Activated T-helper 1 cell treated with anti-CD3 and anti-CD28 coated beads, Interleukin-12 subunit alpha, Interleukin-12 subunit beta, Interleukin-2, Interleukin-4 antibody, amounts not matched to agents 30 ng/mL and 10 ng/mL and 1 ng/mL, durations not matched to agents 14 hours and 24 hours and 36 hours (primary cell): ENCODE results near the gene WT1. TPM values are rescaled to one million over a fixed set of nuclear protein-coding genes. Genes with fewer than 3 reads are reported as not detected.

Source experiments
- DNase-seq: peaks from one replicate; pipeline ENCODE4 v3.0.0; 2021; ENCODE audit warnings: low spot score
- H3K27ac Mint-ChIP-seq: one replicate; pipeline ENCODE4 v1.8.0; 2021; ENCODE audit warnings: mild to moderate bottlenecking, mixed read lengths
- H3K27me3 Mint-ChIP-seq: one replicate; pipeline ENCODE4 v1.8.0; 2022; ENCODE audit warnings: mild to moderate bottlenecking, moderate library complexity, mixed read lengths; ENCODE audit not compliant: insufficient read depth
- H3K36me3 Mint-ChIP-seq: one replicate; pipeline ENCODE4 v1.8.0; 2021; ENCODE audit warnings: low read depth, mixed read lengths
- H3K4me1 Mint-ChIP-seq: one replicate; pipeline ENCODE4 v1.8.0; 2021; ENCODE audit warnings: low read depth, mixed read lengths
- H3K4me3 Mint-ChIP-seq: one replicate; pipeline ENCODE4 v1.8.0; 2021; ENCODE audit warnings: mild to moderate bottlenecking, moderate library complexity, mixed read lengths
- H3K9me3 Mint-ChIP-seq: one replicate; pipeline ENCODE4 v1.8.0; 2021; ENCODE audit warnings: mixed read lengths
- intact Hi-C: fragments of 100-400 bp; cut with micrococcal nuclease; formaldehyde crosslinking; loops from one replicate; pipeline ENCODE4 v1.15.1; 2024
- total RNA-seq: library from RNA; stranded (reverse); gene quantifications from 2 replicates; pipeline ENCODE4 v1.2.3, GENCODE V29; 2022

The WT1 gene
- total RNA-seq, 1 donor from 2014 or later = not detected

GRCh38 chr11:32427616-32427934 is 7.8 kb downstream of the WT1 start:
- no peaks in the 10 kb centered on the region for H3K9me3 Mint-ChIP-seq
- no peak for DNase-seq

GRCh38 chr11:32426819-32427615 is 8.3 kb downstream of the WT1 start:
- intact Hi-C loops = no loop called here
- Mint-ChIP-seq H3K4me3 (no peak overlapping the region), H3K9me3 (no peaks in the 10 kb centered on the region)

More at GRCh38 chr11:32427616-32427934, 7.8 kb downstream of the WT1 start:
- H3K4me1 Mint-ChIP-seq = no peaks in the 10 kb centered on the region
- peaks cover 82% of the 10 kb centered on the region for H3K27me3 Mint-ChIP-seq
- intact Hi-C loops = no loop called here
- H3K36me3 Mint-ChIP-seq = no peaks in the 10 kb centered on the region
- H3K27ac Mint-ChIP-seq = no peak overlapping the region
- no peak overlapping the region for H3K4me3 Mint-ChIP-seq

GRCh38 chr11:32426192-32426591 is 9.1 kb downstream of the WT1 start:
- Mint-ChIP-seq H3K36me3 (no peaks in the 10 kb centered on the region), H3K27ac (no peak overlapping the region), H3K9me3 (no peaks in the 10 kb centered on the region), H3K4me3 (peak overlapping the region; percentile 39), H3K27me3 (peaks cover 81% of the 10 kb centered on the region), H3K4me1 (peaks cover 7% of the 10 kb centered on the region)
- no peak for DNase-seq
- intact Hi-C loops = no loop called here

More at GRCh38 chr11:32426819-32427615, 8.3 kb downstream of the WT1 start:
- Mint-ChIP-seq H3K27me3 (peaks cover 84% of the 10 kb centered on the region), H3K4me1 (no peaks in the 10 kb centered on the region), H3K36me3 (no peaks in the 10 kb centered on the region), H3K27ac (no peak overlapping the region)
- DNase-seq = no peak

DNA sequence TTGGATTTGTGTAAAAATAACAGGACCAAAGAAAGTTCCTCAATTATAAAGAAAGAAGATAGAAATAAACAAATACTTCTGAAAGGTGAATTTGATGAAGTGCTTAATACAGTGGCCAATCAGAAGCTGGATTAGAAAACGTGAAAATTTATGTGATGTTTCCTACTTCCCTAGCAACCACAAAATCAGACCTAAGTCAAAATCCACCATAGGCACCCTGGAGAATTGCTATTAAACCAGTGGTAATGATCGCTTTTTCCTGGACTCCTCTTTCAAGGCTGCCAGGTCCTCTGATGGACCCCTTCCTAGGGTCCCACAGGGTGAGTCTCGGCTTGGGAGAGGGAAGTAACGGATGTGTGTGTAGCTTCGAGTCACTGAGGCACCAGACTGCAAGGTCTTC is 9.6 kb downstream of the WT1 start:
- intact Hi-C loops = no loop called here
- Mint-ChIP-seq H3K4me3 (no peak overlapping the region), H3K9me3 (no peaks in the 10 kb centered on the region), H3K36me3 (no peaks in the 10 kb centered on the region), H3K27me3 (peaks cover 78% of the 10 kb centered on the region), H3K4me1 (peaks cover 11% of the 10 kb centered on the region), H3K27ac (no peak overlapping the region)
- no peak for DNase-seq

DNA sequence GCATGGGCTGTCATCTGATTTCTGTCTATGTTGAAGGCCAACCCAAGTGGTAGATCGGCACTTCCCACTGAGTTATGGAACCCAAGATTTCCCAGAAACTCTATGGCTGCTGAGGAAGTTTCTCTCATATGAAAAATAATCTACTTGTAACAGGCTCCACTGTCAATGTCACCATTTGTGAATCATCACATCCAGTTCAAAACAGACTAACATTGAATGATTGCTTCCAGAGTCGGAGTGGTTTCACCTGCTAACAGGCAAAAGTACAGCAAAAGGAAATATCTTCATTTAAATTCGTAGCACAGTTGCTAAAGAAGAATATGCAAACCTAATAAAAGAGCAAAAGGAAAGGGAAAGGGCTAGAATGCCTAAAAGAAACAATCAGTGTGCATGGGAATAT is 12.8 kb downstream of the WT1 start:
- peaks cover 57% of the 10 kb centered on the region for H3K27me3 Mint-ChIP-seq
- H3K4me3 Mint-ChIP-seq = no peak overlapping the region
- H3K4me1 Mint-ChIP-seq = peaks cover 14% of the 10 kb centered on the region
- intact Hi-C loops = no loop called here
- H3K36me3 Mint-ChIP-seq = no peaks in the 10 kb centered on the region
- no peak overlapping the region for H3K27ac Mint-ChIP-seq
- H3K9me3 Mint-ChIP-seq = no peaks in the 10 kb centered on the region
- no peak for DNase-seq

GRCh38 chr11:32421992-32422391 is 13.3 kb downstream of the WT1 start:
- Mint-ChIP-seq H3K9me3 (no peaks in the 10 kb centered on the region), H3K4me3 (no peak overlapping the region), H3K36me3 (no peaks in the 10 kb centered on the region), H3K27ac (no peak overlapping the region), H3K4me1 (peaks cover 14% of the 10 kb centered on the region), H3K27me3 (peaks cover 53% of the 10 kb centered on the region)
- no peak for DNase-seq
- intact Hi-C loops = no loop called here

DNA sequence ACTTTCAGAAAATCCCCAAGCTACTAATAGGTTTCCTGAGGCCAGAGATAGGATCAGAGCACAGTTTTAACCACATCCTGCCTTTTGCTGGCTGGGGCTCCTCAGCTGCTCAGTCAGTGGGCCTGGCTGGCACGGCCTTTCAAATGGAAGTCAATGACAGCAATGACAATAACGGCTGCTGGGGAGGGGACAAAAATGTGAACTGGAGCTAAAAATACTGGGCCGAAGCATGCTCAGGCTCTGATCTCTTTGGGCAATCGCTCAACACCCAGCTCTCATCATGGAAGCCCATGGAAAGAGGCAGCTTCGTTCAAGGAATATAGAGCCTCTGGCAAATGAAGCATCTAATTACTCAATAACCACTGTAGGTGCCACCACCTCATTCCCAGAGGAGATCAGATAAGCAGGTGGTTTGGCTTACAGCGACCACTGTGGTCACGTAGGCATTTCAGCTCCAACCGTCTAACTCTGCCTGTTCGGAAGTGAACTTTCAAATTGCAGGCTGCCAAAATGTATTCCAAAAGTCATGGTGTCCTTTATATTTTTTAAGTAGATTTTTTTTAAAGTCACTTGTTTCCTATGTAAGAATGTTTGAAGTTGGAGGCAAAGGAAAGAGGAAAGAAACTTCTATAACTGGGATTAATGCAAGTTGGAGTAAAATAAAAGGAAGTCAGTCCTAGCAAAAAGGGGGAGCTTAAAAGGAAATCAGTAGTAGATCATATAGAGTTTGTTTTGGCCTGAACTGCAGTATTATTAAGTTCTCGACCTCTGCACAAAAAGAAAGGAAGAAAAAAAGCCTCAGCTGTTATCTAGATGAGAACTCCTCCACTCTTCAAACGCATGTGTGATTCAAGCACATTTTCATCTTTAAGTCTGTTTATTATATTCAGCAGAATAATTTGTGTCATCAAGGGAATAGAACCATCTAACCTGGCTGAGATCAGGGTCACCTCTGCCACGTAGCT is 14.1 kb downstream of the WT1 start:
- Mint-ChIP-seq H3K27ac (no peak overlapping the region), H3K9me3 (no peaks in the 10 kb centered on the region), H3K36me3 (no peaks in the 10 kb centered on the region), H3K27me3 (peaks cover 45% of the 10 kb centered on the region), H3K4me3 (peak overlapping the region; percentile 6), H3K4me1 (peaks cover 14% of the 10 kb centered on the region)
- DNase-seq = peak; percentile 28
- intact Hi-C loops = no loop called here

- Mint-ChIP-seq H3K27me3 (peaks cover 41% of the 10 kb centered on the region), H3K27ac (no peak overlapping the region), H3K9me3 (no peaks in the 10 kb centered on the region), H3K36me3 (no peaks in the 10 kb centered on the region), H3K4me3 (no peak overlapping the region), H3K4me1 (peaks cover 14% of the 10 kb centered on the region)
- intact Hi-C loops = no loop called here
- DNase-seq = no peak
These were observed 15.2 kb downstream of the WT1 start for GRCh38 chr11:32420139-32420538.

- Mint-ChIP-seq H3K36me3 (no peaks in the 10 kb centered on the region), H3K4me1 (peaks cover 14% of the 10 kb centered on the region), H3K27me3 (peaks cover 30% of the 10 kb centered on the region), H3K9me3 (no peaks in the 10 kb centered on the region), H3K27ac (no peak overlapping the region), H3K4me3 (no peak overlapping the region)
- no peak for DNase-seq
- intact Hi-C loops = no loop called here
These were observed 16.5 kb downstream of the WT1 start for GRCh38 chr11:32418836-32419235.

- H3K4me1 Mint-ChIP-seq = peaks cover 14% of the 10 kb centered on the region
- no peak overlapping the region for H3K4me3 Mint-ChIP-seq
- H3K27ac Mint-ChIP-seq = no peak overlapping the region
- H3K9me3 Mint-ChIP-seq = no peaks in the 10 kb centered on the region
- peaks cover 26% of the 10 kb centered on the region for H3K27me3 Mint-ChIP-seq
- no peak for DNase-seq
- intact Hi-C loops = no loop called here
- H3K36me3 Mint-ChIP-seq = no peaks in the 10 kb centered on the region
These were observed 17.5 kb downstream of the WT1 start for GRCh38 chr11:32417806-32418205.

- Mint-ChIP-seq H3K4me3 (no peak overlapping the region), H3K27ac (no peak overlapping the region), H3K9me3 (no peaks in the 10 kb centered on the region), H3K36me3 (no peaks in the 10 kb centered on the region), H3K27me3 (peaks cover 21% of the 10 kb centered on the region), H3K4me1 (peaks cover 8% of the 10 kb centered on the region)
- intact Hi-C loops = no loop called here
- DNase-seq = no peak
These were observed 19.0 kb downstream of the WT1 start for GRCh38 chr11:32416301-32416700.

DNA sequence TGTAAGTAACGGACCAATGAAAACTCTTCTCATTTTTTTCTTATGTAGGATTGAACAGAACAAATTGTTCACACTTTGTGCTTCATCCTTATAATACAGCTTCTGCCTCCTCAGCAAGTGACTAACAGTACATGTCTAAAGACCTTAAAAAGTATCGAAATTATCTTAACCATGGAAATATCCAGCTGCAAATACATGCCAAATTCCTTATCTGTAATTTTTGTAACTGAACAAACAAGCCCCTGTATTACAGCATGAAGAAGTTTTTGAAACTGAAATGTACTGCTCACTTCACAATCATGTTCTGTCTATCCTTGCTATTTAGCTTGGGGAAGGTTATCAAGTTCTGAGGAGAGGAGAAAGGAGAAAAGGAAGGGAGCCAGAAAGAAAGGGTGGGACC is 20.4 kb downstream of the WT1 start:
- H3K4me3 Mint-ChIP-seq = no peak overlapping the region
- peaks cover 21% of the 10 kb centered on the region for H3K27me3 Mint-ChIP-seq
- H3K36me3 Mint-ChIP-seq = no peaks in the 10 kb centered on the region
- DNase-seq = no peak
- no peaks in the 10 kb centered on the region for H3K4me1 Mint-ChIP-seq
- no peaks in the 10 kb centered on the region for H3K9me3 Mint-ChIP-seq
- intact Hi-C loops = no loop called here
- H3K27ac Mint-ChIP-seq = no peak overlapping the region

GRCh38 chr11:32411942-32412615 is 23.3 kb downstream of the WT1 start:
- DNase-seq = no peak
- no peaks in the 10 kb centered on the region for H3K36me3 Mint-ChIP-seq
- H3K27me3 Mint-ChIP-seq = peaks cover 20% of the 10 kb centered on the region
- no peak overlapping the region for H3K27ac Mint-ChIP-seq
- no peaks in the 10 kb centered on the region for H3K4me1 Mint-ChIP-seq
- intact Hi-C loops = no loop called here
- no peaks in the 10 kb centered on the region for H3K9me3 Mint-ChIP-seq
- H3K4me3 Mint-ChIP-seq = no peak overlapping the region
